ENCODE measurements around the gene L3MBTL1.

L3MBTL1 gene

DNA sequence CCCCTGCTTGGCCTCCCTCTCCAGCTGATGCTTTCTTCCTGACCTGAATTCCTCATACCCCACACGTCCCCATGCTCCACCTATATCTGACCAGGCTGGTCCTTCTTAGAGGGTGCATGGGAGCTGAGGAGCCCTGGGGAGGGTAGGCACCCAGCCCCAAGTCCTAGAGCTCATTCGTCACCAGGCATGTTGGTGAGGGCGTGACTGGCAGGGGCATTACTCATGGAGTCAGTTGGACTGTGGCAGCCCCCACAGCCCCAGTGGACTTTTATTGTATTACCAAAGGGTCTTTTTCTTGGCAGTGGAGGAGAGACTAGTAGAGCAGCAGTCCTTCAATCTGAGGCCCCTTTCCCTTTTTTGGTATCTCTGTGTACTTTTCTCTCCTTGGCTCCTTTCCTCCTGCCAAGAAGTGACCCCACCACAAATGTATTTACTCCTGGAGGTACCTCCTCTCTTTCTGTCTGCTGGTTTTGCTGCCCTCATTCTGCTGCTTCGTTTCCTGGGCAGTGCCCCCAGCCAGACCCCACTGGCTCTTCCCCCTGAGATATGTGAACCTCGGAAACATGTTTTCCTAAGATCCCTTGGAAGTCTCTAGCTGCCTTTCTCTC lies 40.9 kb downstream of the L3MBTL1 start:
- Mint-ChIP-seq H3K27me3 (no peaks in the 10 kb centered on the region), H3K4me3 (no peak overlapping the region), H3K27ac (no peak overlapping the region), H3K9me3 (no peaks in the 10 kb centered on the region), H3K36me3 (ENCODE audit: low read depth) (peaks cover 10% of the 10 kb centered on the region), H3K4me1 (ENCODE audit: low read depth) (no peaks in the 10 kb centered on the region)
- DNase-seq: no peak

DNA sequence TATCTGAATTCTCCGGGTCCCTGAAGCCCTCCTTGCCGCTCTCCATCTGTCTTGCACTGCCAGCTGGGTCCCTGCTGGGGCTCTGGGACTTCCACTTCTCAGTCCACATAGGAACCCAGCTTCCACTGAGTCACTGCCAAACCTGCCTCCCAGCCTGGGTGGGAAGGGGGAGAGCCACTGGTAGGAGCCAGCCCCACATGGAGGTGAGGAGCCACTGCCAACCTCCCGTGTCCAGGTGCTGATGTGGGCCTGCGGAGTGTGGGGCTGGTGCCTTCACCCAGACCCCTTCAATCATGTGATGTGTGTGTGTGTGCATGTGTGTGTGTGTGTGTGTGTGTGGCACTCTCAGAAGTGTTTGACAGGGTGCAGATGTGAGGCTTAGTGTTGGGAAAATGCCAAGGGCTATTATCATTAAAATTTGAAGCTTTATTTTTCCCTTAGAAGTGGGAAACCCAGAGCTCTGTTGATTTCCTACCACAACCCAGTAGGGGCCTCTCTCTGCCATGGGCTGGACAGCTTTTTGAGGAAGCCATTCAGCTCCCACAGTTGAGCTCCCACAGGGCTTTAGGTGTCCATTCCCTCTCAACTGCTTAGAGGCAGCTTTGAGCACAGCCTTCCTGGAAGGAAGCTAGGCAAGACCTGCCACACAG lies 42.0 kb downstream of the L3MBTL1 start:
- Mint-ChIP-seq H3K4me1 (ENCODE audit: low read depth) (no peaks in the 10 kb centered on the region), H3K4me3 (no peak overlapping the region), H3K9me3 (no peaks in the 10 kb centered on the region), H3K36me3 (ENCODE audit: low read depth) (peaks cover 8% of the 10 kb centered on the region), H3K27ac (no peak overlapping the region), H3K27me3 (no peaks in the 10 kb centered on the region)
- no peak for DNase-seq

DNA sequence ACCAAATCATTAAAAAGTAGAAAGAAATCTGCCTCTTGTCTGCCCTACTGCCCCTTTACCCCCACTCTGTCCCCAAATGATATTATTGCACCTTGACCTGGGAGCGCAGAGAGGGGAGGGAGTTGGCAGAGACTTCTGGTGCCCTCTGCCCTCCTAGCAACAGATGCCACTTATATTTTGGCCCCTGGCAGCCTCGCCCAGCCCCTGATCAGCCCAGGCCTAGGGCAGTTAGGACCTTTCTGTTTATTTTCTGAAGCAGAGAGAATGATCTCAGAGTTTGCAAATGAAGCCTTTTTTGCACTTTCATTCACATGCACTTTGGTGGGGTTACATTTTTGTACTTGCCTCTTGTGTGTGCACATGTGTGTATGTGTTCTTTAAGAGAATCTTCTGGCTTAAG lies 43.0 kb downstream of the L3MBTL1 start:
- DNase-seq: no peak
- Mint-ChIP-seq H3K4me3 (no peak overlapping the region), H3K4me1 (ENCODE audit: low read depth) (no peaks in the 10 kb centered on the region), H3K27ac (no peak overlapping the region), H3K9me3 (no peaks in the 10 kb centered on the region), H3K27me3 (no peaks in the 10 kb centered on the region), H3K36me3 (ENCODE audit: low read depth) (peaks cover 8% of the 10 kb centered on the region)

DNA sequence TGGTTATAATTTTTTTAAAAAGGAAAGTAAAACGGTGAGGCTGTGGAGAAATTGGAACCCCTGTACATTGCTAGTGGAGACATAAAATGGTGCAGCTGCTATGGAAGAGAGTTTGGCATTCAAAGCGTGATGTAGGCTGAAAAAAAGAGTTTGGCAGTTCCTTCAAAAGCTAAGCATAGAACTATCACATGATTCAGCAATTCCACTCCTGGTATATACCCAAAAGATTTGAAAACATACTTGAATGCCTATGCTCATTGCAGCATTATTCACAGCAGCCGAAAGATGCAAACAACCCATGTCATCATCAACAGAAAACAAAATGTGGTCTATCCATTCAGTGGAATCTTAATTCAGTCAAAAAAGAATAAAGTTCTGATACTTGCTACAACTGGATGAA lies 46.9 kb downstream of the L3MBTL1 start:
- no peak overlapping the region for H3K4me3 Mint-ChIP-seq
- no peak for DNase-seq
- no peaks in the 10 kb centered on the region for H3K27me3 Mint-ChIP-seq
- no peak overlapping the region for H3K27ac Mint-ChIP-seq
- H3K9me3 Mint-ChIP-seq: no peaks in the 10 kb centered on the region
- H3K36me3 Mint-ChIP-seq (ENCODE audit: low read depth): no peaks in the 10 kb centered on the region
- H3K4me1 Mint-ChIP-seq (ENCODE audit: low read depth): no peaks in the 10 kb centered on the region

DNA sequence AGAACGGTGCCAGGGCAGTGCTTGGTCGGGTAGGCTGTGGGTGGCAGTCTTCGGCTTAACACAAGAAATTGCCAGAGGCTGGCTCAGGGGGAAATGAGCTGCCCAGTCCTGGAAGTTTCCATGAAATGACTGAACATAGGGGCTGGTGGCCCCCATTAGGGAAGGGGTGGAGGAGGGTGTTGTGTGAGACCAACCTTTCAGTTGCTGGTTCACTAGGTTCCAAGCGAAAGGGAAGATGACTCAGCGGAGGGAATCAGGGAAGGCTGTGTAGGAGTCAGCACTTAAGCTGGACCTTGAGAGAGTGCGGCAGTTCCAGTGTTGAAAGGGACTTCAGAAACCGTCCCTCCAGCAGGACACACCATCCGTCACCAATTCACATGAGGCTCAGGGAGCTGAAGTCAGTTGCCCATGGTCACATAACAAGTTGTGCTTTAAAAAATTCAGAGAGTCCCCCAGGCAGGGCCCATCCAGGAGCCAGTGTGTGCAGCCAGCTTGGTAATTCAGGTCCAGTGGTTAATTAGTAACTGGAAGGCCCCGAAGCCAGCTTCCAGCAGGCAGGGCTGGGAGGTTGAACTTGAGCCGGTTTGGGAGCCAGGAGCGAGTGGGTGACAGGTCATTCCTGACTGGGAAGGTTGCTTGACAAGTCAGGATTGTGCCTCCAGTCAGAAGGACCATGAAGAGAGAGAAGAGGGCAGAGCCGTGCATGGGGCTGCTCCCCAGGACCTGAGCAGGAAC lies 51.1 kb downstream of the L3MBTL1 start, which contains the start of gene SGK2:
SGK2 (plus strand) TSS at position 616 of the 735 bp plus-strand sequence. CDS start 7,469 bp downstream, outside the sequence.
- Mint-ChIP-seq H3K4me3 (no peak within 1 kb of the TSS), H3K27me3 (no peaks in the 10 kb centered on the region), H3K4me1 (ENCODE audit: low read depth) (no peaks in the 10 kb centered on the region), H3K27ac (no peak within 1 kb of the TSS), H3K9me3 (no peaks in the 10 kb centered on the region), H3K36me3 (ENCODE audit: low read depth) (no peaks in the 10 kb centered on the region)
- no peak for DNase-seq

DNA sequence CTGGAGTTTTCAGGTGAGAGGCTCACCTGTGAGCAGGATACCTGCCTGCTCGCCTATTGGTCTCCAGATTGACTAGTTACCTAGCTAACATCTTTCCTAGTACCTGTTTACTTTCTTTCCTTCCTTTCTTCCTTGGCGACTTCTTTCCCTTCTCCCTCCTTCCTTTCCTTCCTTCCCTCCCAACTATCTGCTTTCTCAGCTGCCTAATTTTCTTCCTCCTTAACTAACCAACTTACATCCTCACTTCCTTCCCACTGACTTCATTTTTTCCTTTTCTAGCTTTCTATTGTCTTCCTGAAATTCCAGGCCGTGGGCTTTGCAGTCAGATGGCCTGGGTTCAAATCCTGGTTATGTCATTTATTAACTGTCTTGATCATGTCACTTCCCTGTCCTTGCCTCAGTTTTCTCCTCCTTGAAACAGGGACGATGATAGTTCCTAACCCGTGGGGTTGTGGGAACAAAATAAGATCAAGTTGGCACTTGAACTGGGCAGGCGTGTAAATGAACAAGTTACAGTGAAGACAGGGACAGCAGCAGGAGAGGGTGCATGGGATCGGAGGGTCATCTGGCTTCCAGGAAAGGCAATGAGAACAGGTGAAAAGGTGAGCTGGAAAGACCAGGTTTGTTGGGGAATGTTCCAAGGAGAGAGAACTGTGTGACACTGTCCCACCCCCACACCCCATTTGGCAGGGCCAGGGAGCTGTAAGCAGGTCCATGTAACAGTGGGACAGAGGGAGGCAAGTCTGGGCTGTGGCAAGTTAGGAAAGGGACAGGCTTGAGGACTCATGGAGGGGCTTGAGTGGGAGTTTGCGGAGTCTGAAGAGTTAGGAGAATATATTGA lies 51.9 kb downstream of the L3MBTL1 start:
- H3K36me3 Mint-ChIP-seq (ENCODE audit: low read depth): no peaks in the 10 kb centered on the region
- no peaks in the 10 kb centered on the region for H3K27me3 Mint-ChIP-seq
- H3K27ac Mint-ChIP-seq: no peak overlapping the region
- H3K4me3 Mint-ChIP-seq: no peak overlapping the region
- H3K9me3 Mint-ChIP-seq: no peaks in the 10 kb centered on the region
- H3K4me1 Mint-ChIP-seq (ENCODE audit: low read depth): no peaks in the 10 kb centered on the region
- no peak for DNase-seq

DNA sequence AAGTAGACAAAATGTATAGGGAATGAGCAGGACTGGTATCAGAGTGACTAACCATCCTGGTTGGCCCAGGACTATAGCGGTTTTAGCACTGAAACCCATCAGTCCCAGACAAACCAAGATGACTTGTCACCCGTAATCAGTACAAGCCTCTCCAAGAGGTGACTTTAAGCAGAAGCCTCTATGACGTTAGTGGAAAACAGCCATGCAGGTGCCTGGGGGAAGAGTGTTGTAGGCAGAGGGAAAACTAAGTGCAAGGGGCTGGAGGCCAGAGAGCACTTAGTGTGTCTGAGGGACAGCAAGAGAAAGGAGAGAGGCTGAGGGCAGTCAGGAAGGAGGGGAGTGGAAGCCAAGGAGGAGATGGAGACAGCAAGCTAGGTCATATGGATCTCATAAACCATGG lies 53.5 kb downstream of the L3MBTL1 start:
- no peak overlapping the region for H3K4me3 Mint-ChIP-seq
- no peak overlapping the region for H3K27ac Mint-ChIP-seq

DNA sequence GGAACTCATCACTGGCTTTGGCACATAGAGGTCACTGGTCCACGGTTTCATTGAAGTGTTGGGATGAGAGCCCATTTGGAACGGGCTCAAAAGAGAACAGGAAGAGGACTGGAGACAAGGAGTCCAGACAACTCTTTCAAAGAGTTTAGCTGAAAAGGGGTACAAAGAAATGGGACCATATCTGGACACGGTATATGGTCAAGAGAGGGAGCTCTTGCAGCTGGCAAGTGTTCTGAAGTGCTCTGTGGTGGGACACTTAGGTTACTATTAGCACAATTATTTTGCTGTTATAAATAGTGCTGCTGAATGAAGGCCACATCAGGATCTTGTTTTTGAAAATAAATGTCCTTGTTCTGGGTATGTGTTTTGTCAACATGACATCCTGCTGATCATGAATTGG lies 55.9 kb downstream of the L3MBTL1 start:
- no peak overlapping the region for H3K4me3 Mint-ChIP-seq
- no peaks in the 10 kb centered on the region for H3K4me1 Mint-ChIP-seq (ENCODE audit: low read depth)
- no peak overlapping the region for H3K27ac Mint-ChIP-seq
- DNase-seq: no peak
- H3K27me3 Mint-ChIP-seq: no peaks in the 10 kb centered on the region
- H3K36me3 Mint-ChIP-seq (ENCODE audit: low read depth): no peaks in the 10 kb centered on the region
- H3K9me3 Mint-ChIP-seq: no peaks in the 10 kb centered on the region

More for the DNA sequence above, 53.5 kb downstream of the L3MBTL1 start:
- Mint-ChIP-seq H3K4me1 (ENCODE audit: low read depth) (no peaks in the 10 kb centered on the region), H3K9me3 (no peaks in the 10 kb centered on the region), H3K27me3 (no peaks in the 10 kb centered on the region), H3K36me3 (ENCODE audit: low read depth) (no peaks in the 10 kb centered on the region)
- no peak for DNase-seq

DNA sequence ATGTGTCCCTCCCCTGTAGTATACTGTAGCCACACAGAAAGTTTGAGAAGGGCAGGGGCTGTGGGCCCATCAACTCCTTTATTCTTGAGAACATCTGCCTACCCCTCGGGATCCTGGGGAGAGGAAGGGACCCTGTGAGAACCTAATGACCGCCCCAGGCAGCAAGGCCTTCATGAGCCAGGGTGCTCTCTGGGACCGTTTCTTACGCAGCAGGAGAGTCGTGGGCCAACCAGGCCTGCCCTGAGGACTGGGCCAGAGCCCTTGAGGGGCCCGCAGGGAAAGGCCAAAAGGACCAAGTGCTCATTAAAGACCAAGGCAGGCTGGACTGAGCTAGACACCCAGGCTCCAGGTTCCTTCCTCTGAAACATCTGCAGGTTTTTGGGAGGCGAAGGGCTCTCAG lies 56.5 kb downstream of the L3MBTL1 start:
- Mint-ChIP-seq H3K27ac (no peak overlapping the region), H3K4me1 (ENCODE audit: low read depth) (no peaks in the 10 kb centered on the region), H3K4me3 (no peak overlapping the region), H3K36me3 (ENCODE audit: low read depth) (no peaks in the 10 kb centered on the region), H3K9me3 (no peaks in the 10 kb centered on the region), H3K27me3 (no peaks in the 10 kb centered on the region)
- DNase-seq: no peak

DNA sequence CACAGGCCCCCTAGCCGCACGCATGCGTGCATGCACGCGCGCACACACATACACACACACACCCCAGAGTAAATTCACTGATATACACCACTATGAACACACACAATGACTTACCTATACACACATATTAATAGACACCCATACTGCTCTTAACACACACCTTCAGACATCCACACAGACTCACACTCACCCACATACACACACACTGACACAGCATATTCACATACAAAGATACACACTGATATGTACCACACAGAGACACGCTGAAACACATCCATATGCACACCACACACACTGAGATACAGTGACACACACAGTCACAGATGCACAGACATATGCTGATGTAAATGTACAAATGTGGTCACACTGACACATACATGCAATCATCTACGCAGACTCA lies 57.0 kb downstream of the L3MBTL1 start:
- no peaks in the 10 kb centered on the region for H3K36me3 Mint-ChIP-seq (ENCODE audit: low read depth)

DNA sequence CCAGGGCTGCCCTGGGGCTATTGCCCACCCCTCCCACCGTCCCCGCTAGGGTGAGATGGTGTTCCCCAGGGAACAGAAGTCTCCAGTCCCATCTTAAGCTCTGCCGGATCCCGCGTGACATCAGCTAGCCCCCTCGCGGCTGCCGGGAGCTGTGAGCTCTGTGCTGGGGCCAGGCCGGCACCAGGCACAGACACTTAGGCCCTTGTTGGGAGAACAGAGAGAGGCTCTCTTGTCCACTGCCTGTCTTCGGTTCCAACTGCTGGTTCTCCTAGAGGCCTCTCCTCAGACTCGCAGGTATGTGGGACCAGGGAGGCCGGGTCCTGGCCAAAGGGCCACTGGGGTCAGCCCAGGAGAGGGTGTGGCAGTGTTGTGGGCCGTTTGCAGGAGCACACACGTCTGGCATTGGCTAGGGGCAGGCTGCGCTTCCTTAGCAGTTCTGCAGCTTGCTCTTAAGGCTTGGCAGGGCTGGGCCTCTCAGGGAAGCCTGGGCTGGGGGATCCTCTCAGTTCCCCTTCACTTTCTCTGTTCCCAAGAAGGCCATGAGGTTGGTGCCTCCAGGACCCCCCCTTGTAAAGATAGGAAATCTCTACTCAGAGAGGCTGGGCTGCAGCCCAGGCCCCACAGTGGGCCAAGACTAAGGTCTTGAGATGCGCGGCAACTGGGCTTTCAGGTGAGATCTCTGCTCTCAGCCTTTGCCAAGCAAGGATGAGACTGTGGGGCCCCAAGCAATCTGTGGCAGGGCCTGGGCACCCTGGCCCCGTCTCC lies 57.7 kb downstream of the L3MBTL1 start:
- Mint-ChIP-seq H3K27ac (no peak overlapping the region), H3K4me3 (no peak overlapping the region), H3K36me3 (ENCODE audit: low read depth) (no peaks in the 10 kb centered on the region), H3K9me3 (no peaks in the 10 kb centered on the region), H3K4me1 (ENCODE audit: low read depth) (no peaks in the 10 kb centered on the region), H3K27me3 (no peaks in the 10 kb centered on the region)
- DNase-seq: no peak

More for the DNA sequence above, 57.0 kb downstream of the L3MBTL1 start:
- Mint-ChIP-seq H3K9me3 (no peaks in the 10 kb centered on the region), H3K27me3 (no peaks in the 10 kb centered on the region), H3K27ac (no peak overlapping the region), H3K4me3 (no peak overlapping the region), H3K4me1 (ENCODE audit: low read depth) (no peaks in the 10 kb centered on the region)
- no peak for DNase-seq

DNA sequence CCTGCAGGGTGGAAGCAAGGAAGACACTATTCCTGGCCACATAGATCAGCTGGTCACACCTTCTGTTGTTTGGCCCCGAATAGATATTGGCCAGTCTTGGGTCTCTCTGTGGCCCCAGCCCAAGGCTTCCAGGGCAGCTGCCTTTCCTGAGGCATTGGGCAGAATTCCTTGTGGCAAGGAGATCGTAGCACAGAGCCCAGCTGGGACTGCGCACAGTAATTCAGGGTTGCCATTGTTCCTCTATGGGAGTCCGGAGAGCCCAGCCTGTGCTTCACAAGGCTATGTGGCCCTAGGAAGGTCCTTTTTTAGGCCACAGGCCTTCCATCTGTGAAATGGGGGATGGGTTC lies 58.2 kb downstream of the L3MBTL1 start:
- Mint-ChIP-seq H3K27ac (no peak overlapping the region), H3K36me3 (ENCODE audit: low read depth) (no peaks in the 10 kb centered on the region), H3K9me3 (no peaks in the 10 kb centered on the region), H3K4me3 (no peak overlapping the region), H3K4me1 (ENCODE audit: low read depth) (no peaks in the 10 kb centered on the region), H3K27me3 (no peaks in the 10 kb centered on the region)
- no peak for DNase-seq

DNA sequence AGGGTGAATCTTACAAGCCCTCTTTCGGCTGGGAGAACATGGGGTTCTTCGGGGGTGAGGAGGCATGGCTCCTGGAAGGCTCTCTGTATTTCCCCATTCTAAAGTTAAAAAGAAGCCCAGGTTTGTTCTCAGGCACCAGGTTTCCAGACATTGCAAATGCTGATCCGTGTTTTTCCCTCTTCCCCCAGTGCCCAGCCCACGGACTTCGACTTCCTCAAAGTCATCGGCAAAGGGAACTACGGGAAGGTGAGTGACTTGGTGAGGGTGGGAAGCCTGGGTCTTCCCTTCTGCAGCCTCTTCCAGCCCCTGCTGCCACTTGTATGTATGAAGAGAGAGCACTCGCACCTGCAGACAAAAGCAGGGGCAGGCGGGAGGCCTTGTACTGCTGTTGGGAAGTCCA lies 60.0 kb downstream of the L3MBTL1 start:
- Mint-ChIP-seq H3K9me3 (no peaks in the 10 kb centered on the region), H3K4me1 (ENCODE audit: low read depth) (no peaks in the 10 kb centered on the region), H3K4me3 (no peak overlapping the region), H3K36me3 (ENCODE audit: low read depth) (no peaks in the 10 kb centered on the region), H3K27ac (no peak overlapping the region), H3K27me3 (no peaks in the 10 kb centered on the region)
- DNase-seq: no peak

DNA sequence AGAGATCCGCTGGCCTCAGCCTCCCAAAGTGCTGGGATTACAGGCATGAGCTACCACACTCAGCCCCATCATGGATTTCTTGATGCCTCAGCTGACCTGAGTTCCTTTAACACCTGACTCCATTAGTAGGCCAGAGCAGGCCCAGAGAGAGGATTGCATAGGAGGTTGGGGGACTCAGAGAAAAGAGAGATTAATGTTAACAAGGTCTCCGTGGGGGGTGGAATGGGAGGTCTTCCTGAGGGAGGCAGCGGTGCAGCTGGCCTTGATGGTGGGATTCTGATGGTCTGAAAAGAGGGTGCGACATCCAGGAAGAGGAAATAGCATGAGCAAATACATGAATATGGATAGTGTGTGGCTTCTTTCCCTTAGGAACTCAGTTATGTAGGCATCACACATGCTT lies 61.2 kb downstream of the L3MBTL1 start:
- Mint-ChIP-seq H3K27ac (no peak overlapping the region), H3K36me3 (ENCODE audit: low read depth) (no peaks in the 10 kb centered on the region)

More for the DNA sequence above, 61.2 kb downstream of the L3MBTL1 start:
- no peak overlapping the region for H3K4me3 Mint-ChIP-seq
- H3K27me3 Mint-ChIP-seq: no peaks in the 10 kb centered on the region
- DNase-seq: no peak
- no peaks in the 10 kb centered on the region for H3K4me1 Mint-ChIP-seq (ENCODE audit: low read depth)
- no peaks in the 10 kb centered on the region for H3K9me3 Mint-ChIP-seq

All from activated T-cell treated with anti-CD3 and anti-CD28 coated beads, Interleukin-2, amount 50 U/mL, for 24 hours (primary cell).